Ovary (tissue), 3 donors: ENCODE results near the gene NCAPD2.
"Not testable (repeated sequence)": the region's sequence is repeated elsewhere in the genome, so short reads cannot be mapped to it uniquely, and the experiment has no call there.

Experiments
- CTCF ChIP-seq, 3 donors: fragments of 450-650 bp in 2 of 3; fragments of 200-600 bp in 1 of 3; IDR thresholded peaks; one replicate each; pipeline versions ENCODE4 v1.5.1 to v1.8.0; 2016 to 2022; ENCODE audit warnings: antibody characterized with exemption in 3 of 3, mild to moderate bottlenecking in 1 of 3
- EP300 ChIP-seq: sonication (generic); formaldehyde crosslinking; IDR thresholded peaks from one replicate; pipeline ENCODE4 v1.6.1; 2017; ENCODE audit warnings: antibody characterized with exemption
- POLR2A ChIP-seq: fragments of 450-650 bp; IDR thresholded peaks from one replicate; pipeline ENCODE4 v1.6.1; 2017; ENCODE audit warnings: antibody characterized with exemption, mild to moderate bottlenecking, moderate library complexity
- donor health status: DM: no; HTN: no; CAD: no.

GRCh38 chr12:6537580-6538419 lies 43.9 kb downstream of the NCAPD2 start:
- peak; percentile 74 to 81 (median 80) for TF ChIP-seq CTCF (IDR thresholded peaks at IDR 0.05)
- TF ChIP-seq POLR2A, EP300: not testable (repeated sequence)
